ENCODE results near the gene PPP1R9A.

The PPP1R9A gene

GRCh38 chr7:94907026-94907810 lies at the start of gene PPP1R9A:
TSS of gene PPP1R9A (plus strand) at chr7:94907594. CDS start at chr7:94910114, 2,520 bp downstream.
- no peak for DNase-seq (ENCODE audit: low read depth)

GRCh38 chr7:94871132-94871531 lies 36.3 kb upstream of the PPP1R9A start:
- DNase-seq (ENCODE audit: low read depth), result no peak

GRCh38 chr7:94873239-94873638 lies 34.2 kb upstream of the PPP1R9A start:
- DNase-seq (ENCODE audit: low read depth), result no peak

- no peak for DNase-seq (ENCODE audit: low read depth)
Observed at GRCh38 chr7:94874036-94874785, 33.2 kb upstream of the PPP1R9A start.

- DNase-seq (ENCODE audit: low read depth), result no peak
Observed at GRCh38 chr7:94875201-94875600, 32.2 kb upstream of the PPP1R9A start.

- no peak for DNase-seq (ENCODE audit: low read depth)
Observed at GRCh38 chr7:94877731-94878670, 29.4 kb upstream of the PPP1R9A start.

- no peak for DNase-seq (ENCODE audit: low read depth)
Observed at GRCh38 chr7:94882891-94883290, 24.5 kb upstream of the PPP1R9A start.

- no peak for DNase-seq (ENCODE audit: low read depth)
Observed at GRCh38 chr7:94883616-94884015, 23.8 kb upstream of the PPP1R9A start.

- DNase-seq (ENCODE audit: low read depth), result no peak
Observed at GRCh38 chr7:94888551-94888950, 18.8 kb upstream of the PPP1R9A start.

- no peak for DNase-seq (ENCODE audit: low read depth)
Observed at GRCh38 chr7:94888995-94889523, 18.3 kb upstream of the PPP1R9A start.

- no peak for DNase-seq (ENCODE audit: low read depth)
Observed at GRCh38 chr7:94890216-94890615, 17.2 kb upstream of the PPP1R9A start.

- DNase-seq (ENCODE audit: low read depth), result no peak
Observed at GRCh38 chr7:94893661-94894060, 13.7 kb upstream of the PPP1R9A start.

- no peak for DNase-seq (ENCODE audit: low read depth)
Observed at GRCh38 chr7:94897541-94897940, 9.9 kb upstream of the PPP1R9A start.

- no peak for DNase-seq (ENCODE audit: low read depth)
Observed at GRCh38 chr7:94898340-94898739, 9.1 kb upstream of the PPP1R9A start.

- no peak for DNase-seq (ENCODE audit: low read depth)
Observed at GRCh38 chr7:94901981-94902380, 5.4 kb upstream of the PPP1R9A start.

GRCh38 chr7:94903971-94904370 lies 3.4 kb upstream of the PPP1R9A start:
- DNase-seq (ENCODE audit: low read depth), result no peak

- no peak for DNase-seq (ENCODE audit: low read depth)
Observed at GRCh38 chr7:94904982-94905381, 2.4 kb upstream of the PPP1R9A start.

GRCh38 chr7:94906065-94906851 lies 1.1 kb upstream of the PPP1R9A start:
- DNase-seq (ENCODE audit: low read depth), result no peak

GRCh38 chr7:94907811-94908322 lies 473 bp downstream of the PPP1R9A start:
- DNase-seq (ENCODE audit: low read depth), result no peak

- DNase-seq (ENCODE audit: low read depth), result no peak
Observed at GRCh38 chr7:94908323-94909178, 1.2 kb downstream of the PPP1R9A start.

Data from stromal cell of bone marrow (primary cell).